SU-DHL-6 (cell line): ENCODE measurements around the gene PSMC6.

Experiments
- H2AFZ ChIP-seq: fragments of 200-600 bp; sonication (generic); 2 replicates; pipeline ENCODE4 v1.6.1; 2014; ENCODE audit warnings: low read depth, mild to moderate bottlenecking, moderate library complexity, mixed read lengths, antibody characterized with exemption, low read length; ENCODE audit not compliant: severe bottlenecking
- H3F3A ChIP-seq: fragments of 200-600 bp; shearing (Covaris generic); 2 replicates; pipeline ENCODE4 v1.6.0; 2016; ENCODE audit warnings: antibody characterized with exemption, mild to moderate bottlenecking; ENCODE audit not compliant: insufficient read depth
- H3K27ac ChIP-seq: fragments of 200-600 bp; sonication (generic); 2 replicates; pipeline ENCODE4 v1.5.1; 2016; ENCODE audit warnings: low read depth, mild to moderate bottlenecking, low read length, moderate library complexity, mixed read lengths
- H3K27me3 ChIP-seq: fragments of 200-600 bp; sonication (generic), shearing (Covaris generic); 2 replicates; pipeline ENCODE4 v1.6.0; 2014; ENCODE audit warnings: mild to moderate bottlenecking, low read length
- H3K36me3 ChIP-seq: fragments of 200-600 bp; sonication (generic); 2 replicates; pipeline ENCODE4 v1.6.1; 2014; ENCODE audit warnings: mild to moderate bottlenecking, low read length, mixed read lengths
- H3K4me2 ChIP-seq: fragments of 300-600, 200-600 bp; shearing (Covaris generic), sonication (generic); 2 replicates; pipeline ENCODE4 v1.6.0; 2014; ENCODE audit warnings: low read length, low read depth, mild to moderate bottlenecking; ENCODE audit not compliant: poor library complexity, severe bottlenecking
- H3K4me3 ChIP-seq: fragments of 200-600 bp; sonication (generic); 2 replicates; pipeline ENCODE4 v1.5.1; 2014; ENCODE audit warnings: antibody characterized with exemption, low read length, mild to moderate bottlenecking, mixed read lengths; ENCODE audit not compliant: insufficient read depth, poor library complexity, severe bottlenecking
- H3K79me2 ChIP-seq: fragments of 200-600 bp; sonication (generic); 2 replicates; pipeline ENCODE4 v1.6.1; 2014; ENCODE audit warnings: mild to moderate bottlenecking, low read length, moderate library complexity; ENCODE audit not compliant: insufficient read depth
- H3K9ac ChIP-seq: fragments of 200-600 bp; sonication (generic); 2 replicates; pipeline ENCODE4 v1.7.0; 2014; ENCODE audit warnings: mild to moderate bottlenecking, low read length
- H3K9me2 ChIP-seq: fragments of 200-600 bp; sonication (generic); replicated peaks from 2 replicates; pipeline ENCODE4 v1.6.1; 2014; ENCODE audit warnings: low read length; ENCODE audit not compliant: insufficient read depth
- H3K9me3 ChIP-seq: fragments of 200-600 bp; sonication (generic); 2 replicates; pipeline ENCODE4 v1.6.1; 2014; ENCODE audit warnings: low read length, mixed read lengths; ENCODE audit not compliant: insufficient read depth
- H4K20me1 ChIP-seq: fragments of 200-600 bp; sonication (generic); 2 replicates; pipeline ENCODE4 v1.6.1; 2014; ENCODE audit warnings: low read depth, mild to moderate bottlenecking, antibody characterized with exemption, low read length, moderate library complexity, mixed read lengths
- CTCF ChIP-seq: fragments of 200-600 bp; sonication (generic); IDR thresholded peaks from one replicate; pipeline ENCODE4 v1.5.1; 2017; ENCODE audit warnings: antibody characterized with exemption, mild to moderate bottlenecking, low read length, moderate library complexity; ENCODE audit not compliant: insufficient read depth, poor library complexity, severe bottlenecking
- EZH2phosphoT487 ChIP-seq: fragments of 200-600 bp; sonication (generic), shearing (Covaris generic); conservative IDR thresholded peaks from 2 replicates; pipeline ENCODE4 v1.6.1; 2018; ENCODE audit warnings: mild to moderate bottlenecking, antibody characterized with exemption, low read length, moderate library complexity, mixed read lengths

The PSMC6 gene

GRCh38 chr14:52701223-52701622, 5.8 kb upstream of the PSMC6 start:
- Histone ChIP-seq H3K9me3 (no peaks in the 10 kb centered on the region), H4K20me1 (no peaks in the 10 kb centered on the region), H3K27ac (no peak overlapping the region), H2AFZ (no peak overlapping the region), H3K9ac (no peak overlapping the region), H3K4me2 (no peak overlapping the region), H3F3A (peaks cover 9% of the 10 kb centered on the region; the same call in 1 of the 2 replicates), H3K36me3 (no peaks in the 10 kb centered on the region), H3K27me3 (no peaks in the 10 kb centered on the region), H3K79me2 (no peaks in the 10 kb centered on the region), H3K9me2 (no peaks in the 10 kb centered on the region), H3K4me3 (no peak overlapping the region)
- TF ChIP-seq CTCF: no peak

- no peak overlapping the region for H3K4me2 ChIP-seq
Measured at GRCh38 chr14:52703225-52703624, 3.8 kb upstream of the PSMC6 start.

GRCh38 chr14:52703664-52704063, 3.3 kb upstream of the PSMC6 start:
- TF ChIP-seq EZH2phosphoT487 (no peak), CTCF (no peak)
- Histone ChIP-seq H3K9me2 (no peaks in the 10 kb centered on the region), H3K4me3 (no peak overlapping the region), H2AFZ (no peak overlapping the region), H3K79me2 (peaks cover 16% of the 10 kb centered on the region), H3F3A (peaks cover 4% of the 10 kb centered on the region; the same call in 1 of the 2 replicates), H3K9ac (no peak overlapping the region), H3K27ac (no peak overlapping the region), H3K4me2 (no peak overlapping the region), H3K27me3 (no peaks in the 10 kb centered on the region), H4K20me1 (no peaks in the 10 kb centered on the region), H3K36me3 (peaks cover 4% of the 10 kb centered on the region), H3K9me3 (no peaks in the 10 kb centered on the region)

More at GRCh38 chr14:52703225-52703624, 3.8 kb upstream of the PSMC6 start:
- Histone ChIP-seq H2AFZ (no peak overlapping the region), H3F3A (peaks cover 4% of the 10 kb centered on the region; the same call in 1 of the 2 replicates), H3K9me3 (no peaks in the 10 kb centered on the region), H3K79me2 (peaks cover 12% of the 10 kb centered on the region), H3K27ac (no peak overlapping the region), H3K36me3 (no peaks in the 10 kb centered on the region), H3K9me2 (no peaks in the 10 kb centered on the region), H3K9ac (no peak overlapping the region), H3K4me3 (no peak overlapping the region), H4K20me1 (no peaks in the 10 kb centered on the region), H3K27me3 (no peaks in the 10 kb centered on the region)
- TF ChIP-seq EZH2phosphoT487 (no peak), CTCF (no peak)
